Mucosa of rectum (tissue), 2 donors: Measurements from ENCODE around the gene FABP7.

Experiments used
- H3K27ac ChIP-seq, 2 donors: one replicate each; pipeline ENCODE4 v1.7.0; 2013; ENCODE audit warnings: inconsistent platforms in 2 of 2, low read depth in 2 of 2, low read length in 2 of 2
- H3K27me3 ChIP-seq, 2 donors: one replicate each; pipeline ENCODE4 v1.7.0; 2013; ENCODE audit warnings: low read length in 2 of 2; ENCODE audit not compliant: control insufficient read depth in 2 of 2, insufficient read depth in 2 of 2
- H3K36me3 ChIP-seq, 2 donors: one replicate each; pipeline ENCODE4 v1.7.0; 2013; ENCODE audit warnings: low read length in 2 of 2; ENCODE audit not compliant: control insufficient read depth in 2 of 2, insufficient read depth in 2 of 2
- H3K4me1 ChIP-seq, 2 donors: one replicate each; pipeline ENCODE4 v1.7.0; 2013; ENCODE audit warnings: low read length in 2 of 2, mild to moderate bottlenecking in 1 of 2; ENCODE audit not compliant: control insufficient read depth in 2 of 2, insufficient read depth in 2 of 2
- H3K4me3 ChIP-seq, 2 donors: one replicate each; pipeline ENCODE4 v1.7.0; 2013; ENCODE audit warnings: low read length in 2 of 2
- H3K9ac ChIP-seq, 2 donors: one replicate each; pipeline ENCODE4 v1.7.0; 2013; ENCODE audit warnings: low read length in 2 of 2, low read depth in 1 of 2, mild to moderate bottlenecking in 1 of 2
- H3K9me3 ChIP-seq, 2 donors: one replicate each; pipeline ENCODE4 v1.7.0; 2013; ENCODE audit warnings: low read length in 2 of 2; ENCODE audit not compliant: control insufficient read depth in 2 of 2
- donor health status: healthy.
- donor health status: Normal muscosa, but diverticular disease.

The FABP7 gene

GRCh38 chr6:122780114-122780513, 598 bp downstream of the FABP7 start:
- Histone ChIP-seq H3K4me3 (no peak overlapping the region), H3K27ac (no peak overlapping the region), H3K27me3 (no peaks in the 10 kb centered on the region), H3K9me3 (no peaks in the 10 kb centered on the region), H3K9ac (no peak overlapping the region), H3K36me3 (no peaks in the 10 kb centered on the region), H3K4me1 (no peaks in the 10 kb centered on the region)

DNA sequence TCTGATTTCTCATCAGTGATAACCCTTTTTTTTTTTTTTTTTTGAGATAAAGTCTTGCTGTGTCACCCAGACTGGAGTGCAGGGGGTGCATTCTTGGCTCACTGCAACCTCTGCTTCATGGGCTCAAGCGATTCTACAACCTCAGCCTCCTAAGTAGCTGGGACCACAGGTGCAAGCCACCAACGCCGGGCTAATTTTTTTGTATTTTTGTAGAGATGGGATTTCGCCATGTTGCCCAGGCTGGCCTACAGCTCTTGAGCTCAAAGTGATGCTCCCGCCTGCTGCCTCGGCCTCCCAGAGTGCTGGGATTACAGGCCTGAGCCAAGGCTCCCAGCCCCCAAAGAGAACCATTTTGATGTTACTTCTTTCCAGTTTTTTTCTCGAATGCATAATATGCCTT, 2.2 kb downstream of the FABP7 start:
- H3K9ac ChIP-seq = no peak overlapping the region
- H3K4me3 ChIP-seq = no peak overlapping the region
- H3K9me3 ChIP-seq = no peaks in the 10 kb centered on the region
- H3K27me3 ChIP-seq = no peaks in the 10 kb centered on the region
- no peaks in the 10 kb centered on the region for H3K36me3 ChIP-seq
- no peaks in the 10 kb centered on the region for H3K4me1 ChIP-seq
- no peak overlapping the region for H3K27ac ChIP-seq

- no peak overlapping the region for H3K9ac ChIP-seq
- no peaks in the 10 kb centered on the region for H3K9me3 ChIP-seq
- no peak overlapping the region for H3K4me3 ChIP-seq
- H3K4me1 ChIP-seq = peaks cover 4% of the 10 kb centered on the region in 2 donors
- no peaks in the 10 kb centered on the region for H3K36me3 ChIP-seq
- no peak overlapping the region for H3K27ac ChIP-seq
- H3K27me3 ChIP-seq = no peaks in the 10 kb centered on the region
These were observed 3.9 kb downstream of the FABP7 start for GRCh38 chr6:122783401-122783800.

DNA sequence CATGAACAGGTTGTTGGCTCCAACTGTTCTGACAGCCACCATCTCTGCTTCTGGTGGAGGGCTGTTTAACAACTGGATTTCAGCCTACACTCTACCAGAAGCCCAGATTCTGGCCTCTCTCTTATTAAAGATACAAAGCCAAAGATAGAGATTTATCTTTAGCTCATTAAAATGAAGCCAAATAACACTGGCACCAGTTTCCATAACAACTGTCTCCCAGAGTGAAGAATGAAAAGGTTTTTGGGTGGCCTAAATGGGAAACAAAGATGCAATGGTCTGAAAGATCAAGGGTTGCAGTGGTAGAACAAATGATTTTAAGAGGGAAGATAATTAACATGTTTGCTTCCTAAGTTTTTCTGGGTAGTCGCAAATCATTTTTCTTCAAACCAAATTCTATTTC, 6.4 kb downstream of the FABP7 start:
- Histone ChIP-seq H3K27me3 (no peaks in the 10 kb centered on the region), H3K36me3 (no peaks in the 10 kb centered on the region), H3K4me1 (peaks cover 9 to 21% of the 10 kb centered on the region in 2 donors), H3K4me3 (no peak overlapping the region), H3K9ac (no peak overlapping the region), H3K9me3 (no peaks in the 10 kb centered on the region), H3K27ac (no peak overlapping the region)

- no peak overlapping the region for H3K4me3 ChIP-seq
- no peaks in the 10 kb centered on the region for H3K27me3 ChIP-seq
- no peak overlapping the region for H3K27ac ChIP-seq
- H3K36me3 ChIP-seq = no peaks in the 10 kb centered on the region
- H3K9ac ChIP-seq = no peak overlapping the region
- no peaks in the 10 kb centered on the region for H3K9me3 ChIP-seq
- H3K4me1 ChIP-seq = peaks cover 18 to 36% of the 10 kb centered on the region in 2 donors
These were observed 8.2 kb downstream of the FABP7 start for GRCh38 chr6:122787721-122788120.

DNA sequence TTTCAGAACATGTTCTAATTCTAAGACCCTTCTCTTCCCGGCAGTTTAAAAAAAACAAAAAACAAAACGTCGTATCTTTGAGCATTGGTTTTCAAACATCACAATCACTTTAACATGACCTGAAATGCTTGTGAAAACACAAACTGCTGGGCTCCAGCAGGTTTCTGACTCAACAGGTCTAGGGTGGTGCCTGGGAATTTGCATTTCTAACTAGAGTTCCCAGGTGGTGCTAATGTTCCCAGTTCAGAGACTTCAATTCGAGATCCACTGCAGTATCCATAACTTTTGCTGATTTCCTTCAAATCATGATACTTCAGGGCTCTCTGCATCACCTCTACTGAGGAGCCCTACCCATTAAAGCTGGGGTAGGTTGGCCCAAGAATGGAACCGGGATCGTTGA, 8.7 kb downstream of the FABP7 start:
- Histone ChIP-seq H3K4me1 (peaks cover 21 to 41% of the 10 kb centered on the region in 2 donors), H3K9ac (peak overlapping the region; percentile 90 to 99), H3K36me3 (no peaks in the 10 kb centered on the region), H3K4me3 (peak overlapping the region; percentile 97 to 98), H3K27me3 (no peaks in the 10 kb centered on the region), H3K27ac (peak overlapping the region; percentile 93 to 99), H3K9me3 (no peaks in the 10 kb centered on the region)

GRCh38 chr6:122788663-122789181, 9.2 kb downstream of the FABP7 start:
- Histone ChIP-seq H3K9me3 (no peaks in the 10 kb centered on the region), H3K4me3 (peak overlapping the region; percentile 97 to 98), H3K4me1 (peaks cover 22 to 43% of the 10 kb centered on the region in 2 donors), H3K36me3 (no peaks in the 10 kb centered on the region), H3K9ac (peak overlapping the region; percentile 90 to 99), H3K27me3 (no peaks in the 10 kb centered on the region), H3K27ac (peak overlapping the region; percentile 93 to 99)

GRCh38 chr6:122789182-122790027, 9.9 kb downstream of the FABP7 start, which contains the start of gene SMPDL3A:
SMPDL3A (plus strand) TSS chr6:122789258; CDS start chr6:122789347, 89 bp downstream.
- H3K4me3 ChIP-seq = peak within 1 kb of the TSS; percentile 97 to 98
- peak within 1 kb of the TSS; percentile 90 to 99 for H3K9ac ChIP-seq
- H3K27ac ChIP-seq = peak within 1 kb of the TSS; percentile 93 to 99
- no peaks in the 10 kb centered on the region for H3K27me3 ChIP-seq
- no peaks in the 10 kb centered on the region for H3K36me3 ChIP-seq
- H3K9me3 ChIP-seq = no peaks in the 10 kb centered on the region
- peaks cover 22 to 43% of the 10 kb centered on the region in 2 donors for H3K4me1 ChIP-seq

GRCh38 chr6:122790028-122790422, 10.5 kb downstream of the FABP7 start:
- Histone ChIP-seq H3K36me3 (no peaks in the 10 kb centered on the region), H3K9ac (peak overlapping the region; percentile 90 to 99), H3K4me3 (peak overlapping the region; percentile 97 to 98), H3K27ac (peak overlapping the region; percentile 93 to 99), H3K4me1 (peaks cover 22 to 43% of the 10 kb centered on the region in 2 donors), H3K9me3 (no peaks in the 10 kb centered on the region), H3K27me3 (no peaks in the 10 kb centered on the region)
